Inflammatory macrophage treated with lipopolysaccharide for 1 hour (primary cell): Measurements from ENCODE around the gene CD81.
"Not testable (repeated sequence)": the region's sequence is repeated elsewhere in the genome, so short reads cannot be mapped to it uniquely, and the experiment has no call there.

ENCODE experiments used
- DNase-seq, 2 donors: peaks; one replicate each; pipeline ENCODE4 v3.0.0-alpha.2; 2020 to 2022

CD81 gene

GRCh38 chr11:2357651-2358050, 19.5 kb upstream of the CD81 start:
- not testable (repeated sequence) for DNase-seq

- no peak for DNase-seq
Measured at GRCh38 chr11:2358754-2359442, 18.2 kb upstream of the CD81 start.

- no peak for DNase-seq
Measured at GRCh38 chr11:2359557-2359956, 17.6 kb upstream of the CD81 start.

GRCh38 chr11:2360081-2360642, 16.9 kb upstream of the CD81 start:
- DNase-seq, result no peak

- peak in 1 of 2 donors; percentile 24 for DNase-seq
Measured at GRCh38 chr11:2361565-2361964, 15.5 kb upstream of the CD81 start.

GRCh38 chr11:2362414-2362813, 14.7 kb upstream of the CD81 start:
- no peak for DNase-seq

- no peak for DNase-seq
Measured at GRCh38 chr11:2363130-2363529, 14.0 kb upstream of the CD81 start.

GRCh38 chr11:2363577-2364370, 13.3 kb upstream of the CD81 start:
- no peak for DNase-seq

- DNase-seq, result not testable (repeated sequence)
Measured at GRCh38 chr11:2364386-2364785, 12.7 kb upstream of the CD81 start.

GRCh38 chr11:2365571-2366210, 11.4 kb upstream of the CD81 start:
- no peak for DNase-seq

GRCh38 chr11:2366276-2366675, 10.8 kb upstream of the CD81 start:
- DNase-seq, result no peak

- DNase-seq, result no peak
Measured at GRCh38 chr11:2366733-2367132, 10.4 kb upstream of the CD81 start.

GRCh38 chr11:2367266-2368160, 9.6 kb upstream of the CD81 start:
- no peak for DNase-seq

- no peak for DNase-seq
Measured at GRCh38 chr11:2368178-2368850, 8.8 kb upstream of the CD81 start.

GRCh38 chr11:2368851-2369180, 8.3 kb upstream of the CD81 start:
- no peak for DNase-seq

GRCh38 chr11:2369320-2369719, 7.8 kb upstream of the CD81 start:
- DNase-seq, result no peak

- no peak for DNase-seq
Measured at GRCh38 chr11:2369896-2370295, 7.2 kb upstream of the CD81 start.

GRCh38 chr11:2374456-2375201, 2.5 kb upstream of the CD81 start:
- no peak for DNase-seq

- no peak for DNase-seq
Measured at GRCh38 chr11:2375341-2375853, 1.7 kb upstream of the CD81 start.

GRCh38 chr11:2375964-2376551, 1.1 kb upstream of the CD81 start:
- DNase-seq, result no peak
